Neural progenitor cell (in vitro differentiated cells): ENCODE measurements around the gene TCF25.

Experiments
- CTCF ChIP-seq: fragments of 200-600 bp; sonication (generic); IDR thresholded peaks from 2 replicates; pipeline ENCODE4 v1.5.1; 2017; ENCODE audit warnings: antibody characterized with exemption, mild to moderate bottlenecking
- EZH2phosphoT487 ChIP-seq: fragments of 200-600 bp; sonication (generic); IDR thresholded peaks from 2 replicates; pipeline ENCODE4 v1.6.1; 2017; ENCODE audit warnings: antibody characterized with exemption

- TF ChIP-seq EZH2phosphoT487 = no peak
- TF ChIP-seq CTCF = no peak
Observed at GRCh38 chr16:89938175-89938885, 64.9 kb downstream of the TCF25 start.
